T-helper 1 cell treated with Interleukin-12 subunit alpha and Interleukin-12 subunit beta and Interleukin-4 antibody, amounts not matched to agents 30 μg/mL and 1 μg/mL, for 36 hours (primary cell): ENCODE data around the gene DIO3.

ENCODE experiments used
- H3K27ac Mint-ChIP-seq: one replicate; pipeline ENCODE4 v1.8.0; 2021; ENCODE audit warnings: mild to moderate bottlenecking, mixed read lengths
- H3K27me3 Mint-ChIP-seq: one replicate; pipeline ENCODE4 v1.8.0; 2021; ENCODE audit warnings: low read depth, mixed read lengths
- H3K36me3 Mint-ChIP-seq: one replicate; pipeline ENCODE4 v1.8.0; 2021; ENCODE audit warnings: low read depth, mixed read lengths
- H3K4me1 Mint-ChIP-seq: one replicate; pipeline ENCODE4 v1.8.0; 2021; ENCODE audit warnings: low read depth, mixed read lengths
- H3K4me3 Mint-ChIP-seq: one replicate; pipeline ENCODE4 v1.8.0; 2021; ENCODE audit warnings: mild to moderate bottlenecking, moderate library complexity, mixed read lengths
- H3K9me3 Mint-ChIP-seq: one replicate; pipeline ENCODE4 v1.8.0; 2021; ENCODE audit warnings: mixed read lengths

The DIO3 gene

GRCh38 chr14:101577221-101577909 is 16.1 kb downstream of the DIO3 start:
- no peaks in the 10 kb centered on the region for H3K36me3 Mint-ChIP-seq
- H3K4me3 Mint-ChIP-seq: no peak overlapping the region
- H3K4me1 Mint-ChIP-seq: no peaks in the 10 kb centered on the region
- H3K9me3 Mint-ChIP-seq: no peaks in the 10 kb centered on the region
- H3K27ac Mint-ChIP-seq: no peak overlapping the region
- peaks cover 9% of the 10 kb centered on the region for H3K27me3 Mint-ChIP-seq

GRCh38 chr14:101578489-101578888 is 17.2 kb downstream of the DIO3 start:
- Mint-ChIP-seq H3K4me1 (no peaks in the 10 kb centered on the region), H3K36me3 (no peaks in the 10 kb centered on the region), H3K4me3 (no peak overlapping the region), H3K27ac (no peak overlapping the region), H3K9me3 (no peaks in the 10 kb centered on the region), H3K27me3 (peaks cover 9% of the 10 kb centered on the region)

GRCh38 chr14:101579372-101580080 is 18.2 kb downstream of the DIO3 start:
- no peak overlapping the region for H3K4me3 Mint-ChIP-seq
- H3K4me1 Mint-ChIP-seq: no peaks in the 10 kb centered on the region
- peaks cover 9% of the 10 kb centered on the region for H3K27me3 Mint-ChIP-seq
- H3K27ac Mint-ChIP-seq: no peak overlapping the region
- H3K9me3 Mint-ChIP-seq: no peaks in the 10 kb centered on the region
- H3K36me3 Mint-ChIP-seq: no peaks in the 10 kb centered on the region

GRCh38 chr14:101581806-101582205 is 20.5 kb downstream of the DIO3 start:
- Mint-ChIP-seq H3K4me3 (no peak overlapping the region), H3K27ac (no peak overlapping the region), H3K36me3 (no peaks in the 10 kb centered on the region), H3K9me3 (no peaks in the 10 kb centered on the region), H3K4me1 (no peaks in the 10 kb centered on the region), H3K27me3 (peaks cover 9% of the 10 kb centered on the region)

- H3K27ac Mint-ChIP-seq: no peak overlapping the region
- H3K36me3 Mint-ChIP-seq: no peaks in the 10 kb centered on the region
- H3K27me3 Mint-ChIP-seq: peaks cover 9% of the 10 kb centered on the region
- no peaks in the 10 kb centered on the region for H3K9me3 Mint-ChIP-seq
- no peak overlapping the region for H3K4me3 Mint-ChIP-seq
- no peaks in the 10 kb centered on the region for H3K4me1 Mint-ChIP-seq
Observed at GRCh38 chr14:101582294-101582693, 21.0 kb downstream of the DIO3 start.

GRCh38 chr14:101583006-101583714 is 21.9 kb downstream of the DIO3 start:
- H3K27me3 Mint-ChIP-seq: peaks cover 9% of the 10 kb centered on the region
- H3K36me3 Mint-ChIP-seq: no peaks in the 10 kb centered on the region
- no peaks in the 10 kb centered on the region for H3K9me3 Mint-ChIP-seq
- H3K27ac Mint-ChIP-seq: no peak overlapping the region
- H3K4me1 Mint-ChIP-seq: no peaks in the 10 kb centered on the region
- H3K4me3 Mint-ChIP-seq: no peak overlapping the region

GRCh38 chr14:101583715-101584054 is 22.4 kb downstream of the DIO3 start:
- no peak overlapping the region for H3K4me3 Mint-ChIP-seq
- H3K4me1 Mint-ChIP-seq: no peaks in the 10 kb centered on the region
- no peak overlapping the region for H3K27ac Mint-ChIP-seq
- H3K27me3 Mint-ChIP-seq: peaks cover 9% of the 10 kb centered on the region
- no peaks in the 10 kb centered on the region for H3K9me3 Mint-ChIP-seq
- H3K36me3 Mint-ChIP-seq: no peaks in the 10 kb centered on the region

GRCh38 chr14:101584055-101584859 is 23.0 kb downstream of the DIO3 start:
- H3K36me3 Mint-ChIP-seq: no peaks in the 10 kb centered on the region

GRCh38 chr14:101585211-101585610 is 23.9 kb downstream of the DIO3 start:
- Mint-ChIP-seq H3K4me3 (no peak overlapping the region), H3K27me3 (peaks cover 9% of the 10 kb centered on the region), H3K36me3 (no peaks in the 10 kb centered on the region), H3K27ac (no peak overlapping the region), H3K4me1 (no peaks in the 10 kb centered on the region), H3K9me3 (no peaks in the 10 kb centered on the region)

More at GRCh38 chr14:101584055-101584859, 23.0 kb downstream of the DIO3 start:
- H3K27ac Mint-ChIP-seq: no peak overlapping the region
- no peak overlapping the region for H3K4me3 Mint-ChIP-seq
- H3K27me3 Mint-ChIP-seq: peaks cover 9% of the 10 kb centered on the region
- H3K9me3 Mint-ChIP-seq: no peaks in the 10 kb centered on the region
- H3K4me1 Mint-ChIP-seq: no peaks in the 10 kb centered on the region

GRCh38 chr14:101586531-101587430 is 25.5 kb downstream of the DIO3 start:
- H3K9me3 Mint-ChIP-seq: no peaks in the 10 kb centered on the region

GRCh38 chr14:101587441-101587911 is 26.2 kb downstream of the DIO3 start:
- H3K4me3 Mint-ChIP-seq: no peak overlapping the region
- H3K36me3 Mint-ChIP-seq: no peaks in the 10 kb centered on the region
- H3K27ac Mint-ChIP-seq: no peak overlapping the region
- H3K9me3 Mint-ChIP-seq: no peaks in the 10 kb centered on the region
- no peaks in the 10 kb centered on the region for H3K27me3 Mint-ChIP-seq
- H3K4me1 Mint-ChIP-seq: no peaks in the 10 kb centered on the region

More at GRCh38 chr14:101586531-101587430, 25.5 kb downstream of the DIO3 start:
- no peak overlapping the region for H3K4me3 Mint-ChIP-seq
- H3K36me3 Mint-ChIP-seq: no peaks in the 10 kb centered on the region
- no peak overlapping the region for H3K27ac Mint-ChIP-seq
- no peaks in the 10 kb centered on the region for H3K27me3 Mint-ChIP-seq
- no peaks in the 10 kb centered on the region for H3K4me1 Mint-ChIP-seq

GRCh38 chr14:101588286-101588975 is 27.1 kb downstream of the DIO3 start:
- no peaks in the 10 kb centered on the region for H3K9me3 Mint-ChIP-seq
- H3K36me3 Mint-ChIP-seq: no peaks in the 10 kb centered on the region
- H3K4me1 Mint-ChIP-seq: no peaks in the 10 kb centered on the region
- no peak overlapping the region for H3K27ac Mint-ChIP-seq
- no peaks in the 10 kb centered on the region for H3K27me3 Mint-ChIP-seq
- H3K4me3 Mint-ChIP-seq: no peak overlapping the region

GRCh38 chr14:101588990-101589389 is 27.7 kb downstream of the DIO3 start:
- no peaks in the 10 kb centered on the region for H3K27me3 Mint-ChIP-seq
- no peak overlapping the region for H3K27ac Mint-ChIP-seq
- H3K36me3 Mint-ChIP-seq: no peaks in the 10 kb centered on the region
- no peaks in the 10 kb centered on the region for H3K4me1 Mint-ChIP-seq
- H3K4me3 Mint-ChIP-seq: no peak overlapping the region
- H3K9me3 Mint-ChIP-seq: peaks cover under 1% of the 10 kb centered on the region
